HG03457 (cell line): Measurements from ENCODE around the gene C1RL.

Experiments used
- ATAC-seq: cut with Tn5 transposase; IDR thresholded peaks from one replicate; pipeline ENCODE4 v1.9.1; 2021; ENCODE audit warnings: moderate number of reproducible peaks; ENCODE audit not compliant: unreplicated experiment

C1RL gene

DNA sequence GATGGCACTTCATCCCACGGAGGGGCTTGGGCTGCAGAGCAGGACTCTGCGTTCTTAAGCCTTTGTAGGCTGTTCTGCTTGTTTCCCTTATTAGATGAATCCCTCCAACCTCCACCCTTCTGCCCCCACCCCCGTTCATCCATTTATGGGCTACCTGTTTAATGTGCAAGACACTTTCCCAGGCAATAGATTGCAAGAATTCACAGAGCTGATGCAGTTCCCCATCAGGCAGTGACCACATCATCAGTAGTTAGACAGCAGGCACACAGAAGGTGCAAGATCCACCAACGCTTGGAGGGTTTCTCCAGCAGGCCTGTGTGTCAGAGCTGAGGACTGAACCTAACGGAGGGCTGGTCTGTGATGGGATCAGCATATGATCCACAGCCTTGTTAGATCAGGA lies 15.5 kb downstream of the C1RL start:
- no peak for ATAC-seq

DNA sequence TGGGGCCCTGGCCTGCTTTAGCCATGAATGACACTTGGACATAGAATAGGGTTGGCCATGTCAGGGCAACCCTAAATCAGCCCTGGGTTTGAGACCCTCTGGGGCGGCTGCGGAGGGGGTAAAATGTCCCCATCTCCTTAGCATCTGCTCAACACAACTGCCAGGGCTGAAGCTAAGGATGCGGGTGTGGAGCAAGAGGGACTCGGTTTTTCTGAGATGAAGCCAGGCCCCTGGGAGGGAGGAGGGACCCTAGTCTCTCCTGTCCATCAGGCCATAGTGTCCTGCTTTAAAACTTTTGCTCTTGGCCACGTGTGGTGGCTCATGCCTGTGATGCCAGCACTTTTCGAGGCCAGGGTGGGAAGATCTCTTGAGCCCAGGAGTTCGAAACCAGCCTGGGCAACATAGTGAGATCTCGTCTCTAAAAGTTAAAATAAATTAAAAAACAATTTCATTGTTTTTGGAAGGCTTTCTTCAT lies 16.0 kb downstream of the C1RL start:
- ATAC-seq, result no peak

DNA sequence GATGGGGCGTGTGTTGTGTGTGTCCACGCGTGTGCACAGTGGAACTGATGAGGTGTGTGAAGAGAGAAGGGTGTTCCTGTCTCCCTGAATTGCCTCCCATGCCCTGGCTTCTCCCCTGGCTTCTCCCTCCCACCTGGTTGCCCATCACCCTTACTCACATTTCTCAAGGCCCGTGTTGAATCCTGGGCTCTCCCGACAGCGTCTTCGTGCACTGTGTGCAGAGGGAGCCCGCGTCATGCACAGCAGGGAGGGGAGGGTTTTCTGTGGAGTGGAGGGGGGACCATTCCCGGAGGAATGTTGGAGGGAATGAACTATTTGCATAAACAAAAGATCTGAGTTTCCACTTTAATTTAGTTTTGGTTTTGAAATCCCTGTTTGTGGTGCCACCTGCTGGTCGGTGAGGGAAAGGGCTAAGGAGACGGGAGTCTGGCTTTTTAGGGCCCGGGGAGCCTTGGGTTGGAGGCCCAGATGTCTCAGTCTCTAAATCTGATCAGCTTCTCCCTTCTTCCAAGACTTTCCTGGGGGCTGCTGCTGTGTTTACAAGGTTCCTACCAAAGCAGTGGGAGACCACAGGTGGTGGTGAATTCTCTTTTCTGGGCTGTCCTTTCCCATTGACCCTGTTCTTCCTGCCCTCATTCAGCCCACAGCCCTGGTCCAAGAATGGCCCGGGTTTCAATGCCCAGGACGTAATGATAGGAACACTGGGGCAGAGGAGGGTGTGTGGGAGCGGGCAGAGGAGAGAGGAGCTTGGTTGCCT lies 16.6 kb downstream of the C1RL start, which contains the start of gene C1R:
C1R (minus strand) TSS at position 217 of the 757 bp plus-strand sequence; CDS start at position 160, 57 bp downstream.
- no peak for ATAC-seq

DNA sequence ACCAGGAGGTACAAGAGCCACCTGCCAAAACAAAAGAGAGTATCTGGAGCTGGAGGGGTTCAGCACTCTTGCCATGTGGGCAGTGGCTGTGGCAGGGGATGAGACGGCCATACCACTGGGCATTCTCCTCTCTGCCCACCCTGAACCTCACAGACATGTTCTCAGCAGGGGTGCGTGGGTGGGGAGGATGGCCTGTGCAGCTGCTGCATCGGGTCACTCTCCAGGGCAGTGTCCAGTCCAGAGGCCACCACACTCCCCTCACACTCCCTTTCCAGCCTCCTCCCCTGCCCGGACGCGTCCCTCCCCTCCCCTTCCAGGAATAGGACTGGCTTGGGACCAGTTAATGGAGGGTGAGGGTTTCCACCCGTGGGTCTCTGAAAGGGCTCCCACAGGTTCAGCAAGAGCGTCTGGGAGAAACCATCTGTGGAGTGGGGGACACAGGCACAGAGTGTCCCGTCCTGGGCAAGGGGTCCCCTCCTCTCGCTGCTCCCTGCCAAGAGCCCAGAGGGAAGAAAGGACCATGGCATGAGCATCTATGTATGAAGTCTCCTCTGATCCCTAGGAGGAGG lies 17.3 kb downstream of the C1RL start:
- ATAC-seq, result no peak

DNA sequence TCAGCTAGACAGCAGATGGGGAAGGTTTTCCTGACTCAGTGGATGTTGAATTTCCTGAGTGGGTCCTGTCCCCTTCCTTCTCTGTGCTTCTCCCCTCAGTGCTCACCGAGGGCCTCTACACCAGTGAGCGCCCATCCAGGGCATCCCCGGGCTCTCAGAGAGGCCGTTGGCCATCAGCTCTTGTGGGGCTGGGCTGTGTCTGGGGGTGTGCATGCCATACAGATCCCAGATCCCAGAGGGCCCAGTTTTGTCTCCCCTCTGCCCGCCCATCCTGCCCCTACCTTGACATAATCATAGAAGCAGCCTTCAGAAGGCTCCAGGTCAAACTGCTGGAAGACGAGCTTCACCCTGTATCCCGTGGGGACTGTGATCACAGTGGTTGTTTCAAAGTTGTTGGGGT lies 17.8 kb downstream of the C1RL start:
- ATAC-seq, result no peak

DNA sequence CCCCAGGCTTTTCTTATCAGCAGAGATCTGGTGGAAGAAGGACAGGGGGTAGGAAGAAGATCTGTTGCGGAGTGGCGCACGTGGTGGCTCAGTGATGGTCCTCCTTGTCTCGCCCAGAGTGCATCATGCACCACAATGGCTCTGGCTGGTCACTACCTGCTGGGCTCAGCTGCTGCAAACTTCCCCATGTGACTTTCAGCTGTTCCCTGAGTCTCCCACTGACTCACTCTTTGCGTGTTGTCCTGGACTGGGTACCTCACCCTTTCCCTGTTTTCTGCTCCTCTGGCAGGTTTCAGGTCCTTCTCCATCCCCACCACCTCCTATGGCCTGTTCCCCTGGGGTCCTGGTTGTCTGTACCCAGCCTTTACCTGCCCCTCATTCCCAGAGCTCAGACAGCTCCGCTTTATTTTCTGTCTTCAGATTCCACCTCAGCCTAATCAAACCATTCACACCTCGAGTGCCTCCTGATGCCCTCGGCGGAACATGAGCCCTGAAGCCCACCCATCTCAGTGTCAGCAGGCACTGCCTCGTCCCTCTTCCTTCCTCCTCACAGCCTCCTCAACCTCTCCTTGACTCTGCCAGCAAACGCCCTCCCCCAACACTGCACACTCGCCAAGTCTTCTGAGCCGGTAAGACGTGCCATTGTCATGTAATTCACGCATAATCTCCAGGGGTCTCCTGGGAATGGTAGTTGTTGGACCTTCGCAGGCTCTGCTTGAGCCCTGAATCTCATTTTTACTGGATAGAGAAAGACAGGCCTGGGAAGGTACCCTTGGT lies 18.6 kb downstream of the C1RL start:
- ATAC-seq, result no peak

DNA sequence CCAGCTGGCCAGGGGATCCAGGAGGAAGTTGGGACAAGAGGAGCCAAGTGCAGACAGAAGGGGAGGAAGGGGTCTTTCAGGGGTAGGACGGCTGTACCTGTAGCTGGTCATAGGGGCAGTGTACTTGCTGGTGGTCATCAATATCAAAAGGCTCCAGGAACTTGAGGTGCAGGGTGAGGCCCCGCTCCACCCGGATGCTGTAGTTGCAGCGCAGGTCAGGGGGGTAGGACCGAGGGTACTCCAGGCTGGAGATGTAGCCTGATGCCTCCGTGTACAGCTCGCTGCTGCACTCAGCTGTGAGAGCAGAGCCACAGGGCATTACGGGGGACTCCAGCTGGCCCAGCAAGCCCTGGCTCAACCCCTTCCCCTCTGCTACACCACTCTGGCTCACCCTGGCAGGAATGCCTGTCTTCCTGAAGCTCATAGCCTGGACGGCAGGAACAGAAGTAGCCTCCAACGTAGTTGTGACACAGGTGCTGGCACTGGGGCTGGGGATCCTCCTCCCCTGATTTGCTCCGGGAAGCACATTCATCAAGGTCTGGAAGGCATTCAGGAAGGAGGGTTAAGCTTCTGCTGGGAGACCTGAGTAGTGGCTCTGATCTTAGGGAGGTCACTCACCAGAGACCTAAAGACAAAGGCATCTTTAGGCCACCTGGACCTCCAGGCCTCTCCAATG lies 19.7 kb downstream of the C1RL start:
- no peak for ATAC-seq

DNA sequence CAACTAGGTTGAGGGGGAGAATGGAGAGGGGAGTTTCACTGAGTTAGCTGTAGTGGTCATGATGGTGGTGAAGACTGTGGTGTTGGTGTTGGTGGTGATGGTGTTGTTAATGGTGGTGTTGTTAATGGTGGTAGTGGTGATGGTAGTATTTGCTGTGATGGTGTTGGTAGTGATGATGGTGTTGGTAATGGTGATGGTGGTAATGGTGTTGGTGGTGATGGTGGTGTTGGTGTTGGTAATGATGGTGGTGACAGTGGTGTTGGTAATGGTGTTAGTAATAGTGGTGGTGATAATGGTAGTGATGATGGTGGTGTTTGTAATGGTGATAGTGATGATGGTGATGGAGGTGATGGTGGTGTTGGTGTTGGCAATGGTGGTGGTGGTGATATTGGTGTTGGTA lies 25.9 kb downstream of the C1RL start:
- ATAC-seq, result no peak

DNA sequence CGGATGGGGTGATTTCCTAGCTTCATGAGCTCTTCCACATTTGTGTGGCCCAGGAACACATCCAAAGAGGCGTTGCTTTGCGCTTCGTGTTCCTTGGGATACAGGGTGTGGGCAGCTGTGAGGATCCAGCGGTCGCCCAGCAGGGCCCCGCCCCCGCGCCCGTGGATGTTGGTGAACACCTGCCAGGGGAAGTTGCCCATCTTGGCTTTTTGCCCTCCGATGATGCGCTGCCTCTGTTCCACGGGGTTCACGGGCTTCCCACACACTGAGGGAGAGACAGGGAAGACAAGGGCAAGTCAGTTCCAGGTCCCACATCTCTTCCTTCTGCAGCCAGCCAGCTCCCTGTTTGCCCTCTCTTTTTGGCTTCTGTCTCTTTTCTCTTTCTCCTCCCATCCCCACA lies 28.0 kb downstream of the C1RL start:
- no peak for ATAC-seq

DNA sequence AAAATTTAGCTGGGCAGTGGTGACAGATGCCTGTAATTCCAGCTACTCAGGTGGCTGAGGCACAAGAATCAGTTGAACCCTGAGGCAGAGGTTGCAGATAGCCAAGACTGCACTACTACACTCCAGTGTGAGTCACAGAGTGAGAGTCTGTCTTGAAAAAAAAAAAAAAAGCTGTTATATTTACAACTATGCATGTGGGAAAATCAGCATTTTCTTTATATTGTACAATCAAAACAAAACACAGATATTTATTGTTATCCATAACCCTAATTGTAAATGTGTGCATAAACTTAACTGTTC lies 29.2 kb downstream of the C1RL start:
- no peak for ATAC-seq

DNA sequence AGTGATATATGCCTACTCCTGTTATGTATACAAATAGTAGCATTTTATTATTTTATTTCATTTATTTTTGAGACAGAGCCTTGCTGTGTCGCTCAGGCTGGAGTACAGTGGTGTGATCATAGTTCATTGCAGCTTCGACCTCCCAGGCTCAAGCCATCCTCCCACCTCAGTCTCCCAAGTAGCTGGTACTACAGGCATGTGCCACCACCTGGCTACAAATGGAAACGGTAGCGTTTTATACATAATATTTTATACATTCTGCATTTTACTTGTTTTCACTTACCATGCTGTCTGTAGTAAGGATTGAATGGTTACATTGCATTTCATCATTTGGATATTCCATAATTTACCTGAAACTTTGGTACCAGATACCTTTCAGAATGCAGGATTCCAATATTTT lies 30.9 kb downstream of the C1RL start:
- no peak for ATAC-seq

DNA sequence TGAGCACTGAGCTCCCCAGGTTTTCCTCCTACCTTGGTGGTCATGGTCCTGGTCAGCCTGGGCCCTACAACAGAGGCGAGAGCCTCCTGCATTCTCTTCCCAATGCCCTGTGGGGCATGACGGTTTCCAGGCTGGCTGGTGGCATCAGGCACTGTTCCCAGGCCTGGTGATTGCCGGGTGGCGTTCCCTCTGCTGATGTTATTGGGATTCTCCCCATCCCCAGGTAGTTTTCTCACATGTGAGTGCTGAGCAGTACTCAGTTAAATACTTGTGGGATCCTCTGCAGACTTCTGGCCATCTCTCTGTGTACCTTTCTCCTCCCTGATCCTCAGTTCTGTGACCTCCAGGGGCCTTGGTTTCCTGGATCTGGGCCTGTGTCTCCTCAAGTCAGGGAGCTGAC lies 32.5 kb downstream of the C1RL start:
- no peak for ATAC-seq

DNA sequence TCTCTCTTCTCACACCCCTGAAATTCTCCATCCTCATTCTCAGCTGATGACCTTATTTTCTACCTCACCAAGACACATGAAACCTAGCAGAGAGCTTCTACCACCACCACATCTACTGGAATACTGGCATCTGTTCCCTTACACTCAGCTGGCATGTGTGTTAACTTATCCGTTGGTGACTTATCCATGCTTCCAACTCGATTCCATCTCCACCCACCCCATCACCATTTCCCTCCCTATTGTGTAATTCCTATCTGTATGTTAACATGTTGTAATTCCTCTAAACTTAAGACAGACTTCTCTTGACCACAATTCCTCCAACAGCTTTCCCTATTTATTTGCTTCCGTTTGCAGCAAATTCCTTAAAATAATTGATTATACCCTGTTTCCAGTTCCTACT lies 33.1 kb downstream of the C1RL start:
- no peak for ATAC-seq

DNA sequence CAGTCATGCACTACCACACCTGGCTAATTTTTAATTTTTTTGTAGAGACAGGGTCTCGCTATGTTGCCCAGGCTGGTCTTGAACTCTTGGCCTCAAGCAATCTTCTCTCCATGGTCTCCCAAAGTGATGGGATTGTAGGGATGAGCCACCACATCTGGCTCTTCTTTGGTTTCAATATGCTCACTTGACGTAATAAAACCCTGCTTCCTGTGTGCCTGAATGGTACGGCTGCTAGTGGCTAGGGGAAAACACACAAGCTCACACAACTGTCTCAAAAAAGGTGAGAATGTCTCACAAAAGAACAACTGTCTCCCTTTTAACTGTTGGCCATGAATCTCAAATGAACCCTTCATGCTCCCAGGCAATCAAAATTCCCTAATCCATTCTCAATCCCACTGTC lies 33.5 kb downstream of the C1RL start:
- ATAC-seq, result no peak

DNA sequence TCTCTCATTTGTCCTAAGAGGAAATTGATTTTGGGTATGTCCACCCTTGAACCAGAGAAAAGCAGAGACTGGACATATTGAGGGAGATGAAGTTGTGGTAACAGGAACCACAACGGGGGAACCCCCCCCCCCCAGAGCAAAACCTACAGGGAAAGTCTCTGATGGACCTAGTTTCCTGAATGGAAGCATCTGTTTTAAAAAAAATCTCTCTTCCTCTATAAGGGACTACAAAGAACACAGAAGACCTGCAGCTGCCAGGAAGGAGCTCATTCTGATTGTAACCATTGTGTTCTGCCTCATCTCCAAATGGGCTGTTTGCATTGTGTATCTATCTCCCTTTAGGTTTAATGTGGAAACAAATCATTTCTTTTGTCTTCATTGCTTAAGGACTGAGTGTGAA lies 35.1 kb downstream of the C1RL start:
- no peak for ATAC-seq

DNA sequence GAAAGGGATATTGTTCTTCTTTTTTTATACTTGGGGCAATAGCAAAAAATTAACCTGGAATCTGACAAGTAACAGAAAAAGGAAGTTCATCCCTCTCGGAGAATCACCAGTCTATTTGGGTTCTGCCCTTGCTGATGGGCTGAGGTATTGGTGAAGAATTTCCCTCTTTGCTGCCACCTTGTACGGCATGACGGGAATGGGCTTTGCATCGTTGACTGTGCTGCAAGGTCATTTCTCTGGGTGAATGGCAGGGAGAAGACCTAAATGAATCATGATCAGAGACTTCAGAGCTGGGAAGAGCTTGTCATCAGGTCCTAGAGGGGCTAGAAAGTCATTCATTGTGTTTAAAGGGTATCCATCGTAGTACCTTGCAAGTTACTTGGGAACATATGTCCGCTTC lies 36.5 kb downstream of the C1RL start:
- ATAC-seq, result no peak

DNA sequence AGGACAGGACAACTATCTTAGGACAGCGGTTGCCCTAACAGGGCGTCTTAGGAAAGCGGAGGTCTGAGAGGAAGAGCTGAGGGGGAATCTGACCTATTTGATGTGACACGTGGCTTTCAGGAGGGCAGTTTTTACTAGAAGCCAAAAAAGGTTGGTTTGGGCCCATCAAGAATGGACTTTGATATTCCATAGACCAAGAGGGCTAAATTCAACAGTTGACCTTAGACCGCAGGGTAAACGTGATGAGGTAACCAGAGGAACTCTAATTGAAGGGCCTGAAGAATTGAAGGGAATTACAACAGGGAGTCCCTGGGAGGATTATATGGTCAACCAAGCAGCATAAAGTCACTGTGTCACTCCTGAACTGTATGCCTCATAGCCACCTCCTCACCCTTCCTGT lies 37.0 kb downstream of the C1RL start:
- no peak for ATAC-seq

DNA sequence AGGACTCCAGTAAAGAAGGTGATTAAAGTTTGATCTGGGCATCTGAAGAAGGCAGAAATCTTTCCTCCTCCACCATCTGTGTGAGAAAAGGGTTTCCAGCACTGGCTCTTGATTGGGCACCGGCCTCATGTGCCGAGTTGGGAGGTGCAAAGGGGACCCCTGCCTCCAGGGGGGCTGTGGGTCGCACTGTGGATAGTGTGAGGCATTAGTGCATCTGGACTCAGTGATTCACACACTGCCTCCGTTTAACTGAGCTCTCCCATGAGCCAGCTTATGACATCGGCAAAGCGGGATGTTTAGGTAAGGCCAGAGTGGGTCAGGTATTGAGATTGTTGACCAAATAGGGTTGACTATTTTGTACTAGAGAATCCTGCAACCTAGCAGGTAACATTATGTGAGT lies 39.6 kb downstream of the C1RL start:
- no peak for ATAC-seq

DNA sequence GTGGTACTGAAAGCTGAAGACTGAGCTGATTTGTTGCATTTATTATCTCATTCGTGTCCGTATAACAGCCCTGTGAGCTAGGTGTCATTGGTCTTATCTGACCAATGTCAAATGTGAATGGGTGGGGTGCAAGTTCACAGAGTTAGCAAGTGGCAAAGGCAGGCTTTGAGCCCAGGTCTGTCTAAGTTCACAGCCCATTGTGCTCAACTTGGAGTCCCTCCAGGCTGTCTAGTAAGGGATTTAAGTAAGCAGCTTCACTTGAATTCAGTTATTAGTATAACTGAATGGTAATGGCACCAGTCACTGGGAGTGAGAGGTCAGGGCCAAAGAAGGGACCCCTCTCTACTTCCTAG lies 40.0 kb downstream of the C1RL start:
- ATAC-seq, result no peak

DNA sequence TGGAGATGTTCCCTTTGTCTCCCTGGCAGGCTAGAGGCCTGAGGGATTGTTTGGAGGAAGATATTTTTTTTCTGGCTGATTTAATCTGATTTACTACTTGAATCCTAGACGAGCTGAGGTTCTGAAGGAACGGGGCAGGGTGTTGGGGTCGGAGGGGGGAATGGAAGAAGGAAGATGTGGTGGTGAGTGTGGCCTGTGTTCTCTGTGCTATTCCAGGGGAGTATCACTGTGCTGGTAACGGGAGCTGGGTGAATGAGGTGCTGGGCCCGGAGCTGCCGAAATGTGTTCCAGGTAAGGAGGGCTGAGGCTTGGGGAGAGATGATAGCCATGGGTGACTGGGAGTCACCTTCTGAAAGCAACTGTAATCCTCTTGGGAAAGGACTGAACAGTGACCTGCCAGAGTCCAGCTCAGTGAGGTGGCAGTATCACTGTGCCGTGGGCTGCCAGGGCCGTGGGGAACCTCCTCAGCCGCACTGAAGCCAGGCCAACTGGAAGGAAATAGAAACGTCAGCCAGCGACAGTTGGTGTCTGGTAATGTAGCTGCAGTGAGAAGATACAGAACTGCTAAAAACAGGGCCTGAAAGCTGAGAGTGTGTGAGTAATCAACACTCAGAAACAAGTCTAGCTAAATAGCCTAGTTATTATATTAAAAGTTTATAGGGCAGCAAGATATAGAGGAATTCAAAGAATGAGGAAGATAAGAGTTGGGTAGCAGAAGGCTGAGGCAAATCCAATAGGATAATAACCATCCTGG lies 40.6 kb downstream of the C1RL start:
- no peak for ATAC-seq

DNA sequence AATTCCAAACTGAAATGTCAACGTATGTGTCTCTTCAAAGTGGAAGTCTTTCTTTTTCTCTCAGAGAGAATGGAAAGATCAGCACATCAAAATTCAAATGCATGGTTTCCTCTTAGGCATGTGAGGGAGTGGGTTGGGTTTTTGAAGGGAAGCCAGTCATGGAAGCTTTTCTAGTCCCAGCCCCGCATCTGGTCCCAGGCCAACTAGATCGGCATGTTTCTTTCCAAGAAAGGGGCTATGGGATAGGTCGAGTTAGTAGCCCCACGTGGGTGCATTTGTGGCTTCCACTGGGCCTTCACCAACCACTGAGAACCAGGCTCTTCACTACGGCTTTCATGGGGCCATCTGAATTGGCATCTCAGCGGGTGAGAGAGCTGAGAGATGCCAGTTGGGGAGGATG lies 41.9 kb downstream of the C1RL start:
- ATAC-seq, result no peak
